ENCODE measurements around the gene ADH1B. TPM values are rescaled to one million over a fixed set of nuclear protein-coding genes. Genes with fewer than 3 reads are reported as not detected.
"Not testable (repeated sequence)": the region's sequence is repeated elsewhere in the genome, so short reads cannot be mapped to it uniquely, and the experiment has no call there.

Gene ADH1B
- total RNA-seq, 1 donor from 2014 or later = not detected

GRCh38 chr4:99357948-99358347 is 36.7 kb upstream of the ADH1B start:
- no peak for DNase-seq (ENCODE audit: low read depth)
- no peak overlapping the region for H3K4me3 ChIP-seq (ENCODE audit: low read depth, low read length)
- TF ChIP-seq CTCF (conservative IDR thresholded peaks at IDR 0.05; ENCODE audit: low read depth, low read length) = no peak

- no peak overlapping the region for H3K4me3 ChIP-seq (ENCODE audit: low read depth, low read length)
- no peak for TF ChIP-seq CTCF (conservative IDR thresholded peaks at IDR 0.05; ENCODE audit: low read depth, low read length)
- DNase-seq (ENCODE audit: low read depth) = no peak
Observed at GRCh38 chr4:99356992-99357391, 35.8 kb upstream of the ADH1B start.

GRCh38 chr4:99356149-99356548 is 34.9 kb upstream of the ADH1B start:
- not testable (repeated sequence) for DNase-seq (ENCODE audit: low read depth); H3K4me3 ChIP-seq (ENCODE audit: low read depth, low read length)

GRCh38 chr4:99352602-99353537 is 31.7 kb upstream of the ADH1B start, which contains the start of gene ADH1C:
Gene ADH1C (minus strand): TSS chr4:99352746. CDS start chr4:99352675, 71 bp downstream.
- DNase-seq (ENCODE audit: low read depth) = no peak
- H3K4me3 ChIP-seq (ENCODE audit: low read depth, low read length) = no peak within 1 kb of the TSS
- TF ChIP-seq CTCF (conservative IDR thresholded peaks at IDR 0.05; ENCODE audit: low read depth, low read length) = no peak

GRCh38 chr4:99351487-99351886 is 30.3 kb upstream of the ADH1B start:
- TF ChIP-seq CTCF (conservative IDR thresholded peaks at IDR 0.05; ENCODE audit: low read depth, low read length) = no peak
- no peak overlapping the region for H3K4me3 ChIP-seq (ENCODE audit: low read depth, low read length)
- no peak for DNase-seq (ENCODE audit: low read depth)

- no peak overlapping the region for H3K4me3 ChIP-seq (ENCODE audit: low read depth, low read length)
- no peak for DNase-seq (ENCODE audit: low read depth)
- no peak for TF ChIP-seq CTCF (conservative IDR thresholded peaks at IDR 0.05; ENCODE audit: low read depth, low read length)
Observed at GRCh38 chr4:99349338-99349737, 28.1 kb upstream of the ADH1B start.

- H3K4me3 ChIP-seq (ENCODE audit: low read depth, low read length); DNase-seq (ENCODE audit: low read depth): not testable (repeated sequence)
Observed at GRCh38 chr4:99342624-99343023, 21.4 kb upstream of the ADH1B start.

GRCh38 chr4:99341426-99341825 is 20.2 kb upstream of the ADH1B start:
- no peak for TF ChIP-seq CTCF (conservative IDR thresholded peaks at IDR 0.05; ENCODE audit: low read depth, low read length)
- DNase-seq (ENCODE audit: low read depth) = no peak
- no peak overlapping the region for H3K4me3 ChIP-seq (ENCODE audit: low read depth, low read length)
